Stimulated activated CD8-positive, alpha-beta memory T cell treated with anti-CD3 and anti-CD28 coated beads, Interleukin-12 subunit alpha, Interleukin-12 subunit beta, amount 100 ng/mL, for 24 hours (primary cell): ENCODE data around the gene LILRA5.
"Not testable (repeated sequence)": the region's sequence is repeated elsewhere in the genome, so short reads cannot be mapped to it uniquely, and the experiment has no call there.

Experiments used
- DNase-seq: peaks from one replicate; pipeline ENCODE4 v3.0.0-alpha.2; 2020; ENCODE audit errors: extremely low read depth

The LILRA5 gene

DNA sequence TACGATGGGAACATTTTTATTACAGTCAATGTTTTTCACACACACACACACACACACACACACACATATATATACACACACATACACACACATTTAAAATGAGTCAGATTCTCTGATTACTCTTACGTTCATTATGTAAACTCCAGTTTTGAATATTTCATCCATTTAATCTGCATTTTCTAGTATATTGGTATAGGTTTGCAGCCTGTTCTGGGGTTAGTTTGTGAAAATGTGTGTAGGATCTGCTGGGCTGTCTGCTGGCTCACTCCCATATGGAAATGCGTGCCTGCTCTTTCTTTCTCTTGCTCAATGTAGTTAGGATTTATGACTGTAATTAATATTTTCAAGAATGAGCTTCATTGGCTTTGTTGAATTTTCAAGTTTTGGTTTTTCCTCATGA lies 39.1 kb downstream of the LILRA5 start:
- no peak for DNase-seq

DNA sequence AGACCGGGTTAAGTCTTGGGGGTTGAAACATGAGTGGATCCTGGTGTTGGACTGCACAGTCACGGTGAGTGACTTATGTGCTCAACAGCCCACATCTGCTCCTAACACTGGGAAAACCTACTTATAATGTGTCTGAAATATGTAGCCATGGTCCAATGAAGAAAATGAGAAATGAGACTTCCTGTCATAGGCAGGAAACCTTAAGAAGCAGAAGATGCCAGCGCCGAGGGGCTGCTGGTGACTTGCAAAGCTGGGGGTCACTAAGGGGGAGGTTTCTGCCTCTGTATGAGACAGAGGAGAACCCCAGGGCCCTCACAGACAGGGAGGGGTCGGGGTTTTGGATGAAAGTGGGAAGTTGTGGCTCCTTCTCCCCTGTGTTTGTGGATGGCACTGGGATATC lies 40.8 kb downstream of the LILRA5 start:
- not testable (repeated sequence) for DNase-seq

DNA sequence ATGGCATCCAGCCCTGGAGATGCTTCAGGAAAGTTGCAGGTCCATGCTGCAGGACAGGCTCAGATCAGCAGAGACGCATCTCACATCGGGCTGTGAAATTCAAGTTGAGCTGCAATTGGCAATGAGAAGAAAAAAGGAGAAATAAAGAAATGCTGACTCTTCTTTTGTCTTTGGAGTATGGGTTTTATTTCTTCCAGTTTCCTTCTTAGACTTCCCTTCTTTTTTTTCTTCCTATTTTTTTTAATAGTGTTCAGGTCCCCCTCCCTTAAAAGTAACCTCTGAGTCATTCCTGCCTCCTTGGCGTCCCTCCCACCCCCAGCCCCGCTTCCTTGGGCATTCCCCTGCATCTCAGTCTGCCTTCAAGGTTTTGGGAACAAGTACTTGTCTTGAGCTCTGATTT lies 41.4 kb downstream of the LILRA5 start:
- DNase-seq, result not testable (repeated sequence)

DNA sequence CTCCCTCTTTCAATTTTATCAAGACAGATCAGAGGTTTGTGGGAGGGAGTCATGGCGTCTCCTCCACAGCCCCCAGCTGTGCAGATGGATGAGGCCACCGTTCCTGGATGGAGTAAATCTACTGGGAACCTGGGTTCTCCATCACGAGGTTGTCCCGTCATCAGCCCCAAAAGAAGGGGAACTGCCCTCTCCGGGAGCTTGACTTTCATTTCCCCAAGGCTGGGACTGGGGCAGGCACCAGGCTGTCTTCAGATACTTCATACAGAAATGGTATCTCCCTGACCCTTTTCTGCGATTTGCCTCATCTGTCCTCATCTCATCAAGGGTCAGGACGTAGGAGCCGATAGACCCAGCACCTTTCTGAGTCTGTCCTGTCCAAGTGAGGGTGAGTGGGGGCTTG lies 41.9 kb downstream of the LILRA5 start:
- no peak for DNase-seq

DNA sequence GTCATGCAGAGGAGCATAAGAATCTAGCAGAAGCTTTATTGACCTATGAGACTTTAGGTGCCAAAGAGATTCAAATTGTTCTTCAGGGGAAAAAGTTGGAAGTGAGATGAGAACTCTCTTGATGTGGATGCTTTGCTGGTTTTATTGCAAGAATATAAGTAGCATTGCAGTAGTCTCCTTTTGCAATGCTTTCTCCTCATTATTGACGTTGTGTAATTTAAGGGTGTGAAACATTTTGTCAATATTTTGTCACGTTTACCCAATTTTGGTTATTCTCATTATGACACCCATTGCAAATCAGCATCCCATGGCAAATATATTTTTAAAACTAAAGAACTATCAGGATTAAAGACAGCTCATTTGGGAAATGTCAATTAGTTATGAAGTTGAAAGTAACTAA lies 44.0 kb downstream of the LILRA5 start:
- no peak for DNase-seq

DNA sequence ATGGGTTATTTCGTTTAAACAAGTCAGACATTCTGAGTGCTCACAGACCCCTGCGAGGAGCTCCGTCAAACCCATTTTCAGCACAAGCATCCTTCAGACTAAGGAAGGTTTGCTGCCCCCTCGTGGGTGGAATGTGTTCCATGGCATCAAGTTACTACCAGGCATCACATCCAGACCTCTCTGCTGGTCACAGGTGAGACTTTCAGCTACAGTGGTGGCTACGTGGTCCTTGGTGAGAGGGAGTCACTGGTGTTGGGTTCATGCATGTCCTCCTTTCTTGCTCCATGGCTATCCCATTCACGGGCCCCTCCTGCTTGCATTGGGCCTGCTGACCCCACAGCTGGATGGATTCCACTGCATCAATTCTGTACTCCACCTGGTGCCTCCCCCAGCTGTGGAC lies 46.8 kb downstream of the LILRA5 start:
- DNase-seq, result peak; percentile 31

DNA sequence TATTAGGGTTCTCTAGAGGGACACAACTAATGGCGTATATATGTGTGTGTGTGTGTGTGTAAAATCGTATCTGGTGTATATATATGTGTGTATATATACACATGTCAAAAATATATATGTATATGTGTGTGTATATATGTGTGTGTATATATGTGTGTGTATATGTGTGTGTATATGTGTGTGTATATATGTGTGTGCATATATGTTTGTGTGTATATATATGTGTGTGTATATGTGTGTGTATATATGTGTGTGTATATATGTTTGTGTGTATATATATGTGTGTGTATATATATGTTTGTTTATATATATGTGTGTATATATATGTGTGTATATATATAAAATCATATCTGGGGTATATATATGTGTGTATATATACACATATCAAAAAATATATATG lies 50.5 kb downstream of the LILRA5 start:
- DNase-seq, result no peak

DNA sequence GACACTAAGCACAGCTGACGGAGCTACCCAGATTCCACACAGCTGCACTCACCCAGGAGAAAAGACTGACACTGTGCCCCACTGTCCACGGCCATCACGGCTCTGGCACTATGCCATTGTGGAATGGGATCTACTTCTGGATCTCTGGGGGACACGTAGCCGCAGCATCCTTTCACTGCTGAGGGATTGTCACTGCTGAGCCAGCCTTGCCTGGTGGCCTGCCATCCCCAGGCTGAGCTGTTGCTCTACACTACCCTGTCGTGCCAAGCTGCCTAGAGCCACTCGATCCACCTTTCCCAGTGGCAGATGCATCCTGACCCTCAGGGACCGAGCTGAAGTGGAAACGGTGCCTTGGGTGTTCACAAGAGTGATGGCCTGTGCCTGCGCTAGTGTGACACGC lies 50.9 kb downstream of the LILRA5 start:
- no peak for DNase-seq

DNA sequence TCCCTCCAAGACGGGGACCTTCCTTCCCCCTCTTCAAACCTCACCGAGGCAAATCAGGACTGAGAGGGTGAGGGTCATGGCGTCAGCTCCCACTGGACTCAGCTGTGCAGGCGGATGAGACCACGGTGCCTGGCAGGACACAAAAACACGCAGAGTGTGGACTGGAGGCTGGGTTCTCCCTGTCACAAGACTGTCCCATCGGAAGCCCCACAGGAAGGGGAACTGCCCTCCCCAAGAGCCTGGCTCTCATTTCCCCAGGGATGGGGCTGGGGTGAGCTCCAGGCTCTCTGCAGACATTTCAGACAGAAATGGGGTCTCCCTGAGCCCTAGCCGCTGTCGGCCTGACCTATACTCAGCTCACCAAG lies 55.9 kb downstream of the LILRA5 start, which contains the start of gene LILRB5:
LILRB5 (minus strand) TSS at position 158 of the 365 bp plus-strand sequence; CDS start at position 78, 80 bp downstream.
- DNase-seq, result no peak
